OCI-LY1 (cell line): ENCODE results near the gene ATXN1.

Experiments used
- H2AFZ ChIP-seq: fragments of 200-600 bp; sonication (generic), shearing (Covaris generic); 2 replicates; pipeline ENCODE4 v1.6.0; 2014; ENCODE audit warnings: antibody characterized with exemption, mild to moderate bottlenecking, low read length
- H3F3A ChIP-seq: fragments of 200-600 bp; sonication (generic), shearing (Covaris generic); 2 replicates; pipeline ENCODE4 v1.6.0; 2014; ENCODE audit warnings: mild to moderate bottlenecking, antibody characterized with exemption, low read length, moderate library complexity; ENCODE audit not compliant: insufficient read depth
- H3K27ac ChIP-seq: fragments of 200-600 bp; sonication (generic); 2 replicates; pipeline ENCODE4 v1.5.1; 2014; ENCODE audit warnings: low read length, mixed run types, mild to moderate bottlenecking, low read depth; ENCODE audit not compliant: poor library complexity, severe bottlenecking
- H3K27me3 ChIP-seq: fragments of 200-600 bp; sonication (generic); 2 replicates; pipeline ENCODE4 v1.6.0; 2014; ENCODE audit warnings: antibody characterized with exemption, mild to moderate bottlenecking, low read length, moderate library complexity; ENCODE audit not compliant: insufficient read depth
- H3K36me3 ChIP-seq: fragments of 200-600 bp; sonication (generic); 2 replicates; pipeline ENCODE4 v1.6.1; 2014; ENCODE audit warnings: mild to moderate bottlenecking, antibody characterized with exemption, low read length, moderate library complexity, mixed read lengths; ENCODE audit not compliant: insufficient read depth
- H3K4me1 ChIP-seq: fragments of 200-600 bp; sonication (generic); 2 replicates; pipeline ENCODE4 v1.5.1; 2014; ENCODE audit warnings: mild to moderate bottlenecking, low read length, moderate library complexity; ENCODE audit not compliant: insufficient read depth, severe bottlenecking
- H3K4me2 ChIP-seq: fragments of 200-600 bp; sonication (generic), shearing (Covaris generic); 2 replicates; pipeline ENCODE4 v1.6.1; 2014; ENCODE audit warnings: low read length
- H3K4me3 ChIP-seq: fragments of 200-600 bp; sonication (generic); 2 replicates; pipeline ENCODE4 v1.5.1; 2014; ENCODE audit warnings: low read length, low read depth, mild to moderate bottlenecking, mixed read lengths; ENCODE audit not compliant: poor library complexity, severe bottlenecking
- H3K79me2 ChIP-seq: fragments of 200-600 bp; shearing (Covaris generic); 2 replicates; pipeline ENCODE4 v1.6.1; 2016; ENCODE audit warnings: mixed run types, low read length, mixed read lengths; ENCODE audit not compliant: insufficient read depth
- H3K9ac ChIP-seq: fragments of 200-600 bp; sonication (generic), shearing (Covaris generic); 2 replicates; pipeline ENCODE4 v1.6.1; 2014; ENCODE audit warnings: mild to moderate bottlenecking, low read length, mixed read lengths
- H3K9me2 ChIP-seq: fragments of 200-600 bp; sonication (generic), shearing (Covaris generic); 2 replicates; pipeline ENCODE4 v1.6.1; 2014; ENCODE audit warnings: low read depth, mild to moderate bottlenecking, low read length, mixed read lengths
- H3K9me3 ChIP-seq: fragments of 200-600 bp; shearing (Covaris generic); 2 replicates; pipeline ENCODE4 v1.6.1; 2014; ENCODE audit warnings: low read length, mixed read lengths
- H4K20me1 ChIP-seq: fragments of 200-600 bp; sonication (generic), shearing (Covaris generic); 2 replicates; pipeline ENCODE4 v1.6.0; 2016; ENCODE audit warnings: mild to moderate bottlenecking, low read length; ENCODE audit not compliant: insufficient read depth
- CTCF ChIP-seq: fragments of 200-600 bp; sonication (generic), shearing (Covaris generic); IDR thresholded peaks from 2 replicates; pipeline ENCODE4 v1.5.1; 2017; ENCODE audit warnings: mild to moderate bottlenecking, antibody characterized with exemption, low read length, moderate library complexity, mixed read lengths
- EZH2 ChIP-seq: fragments of 200-600 bp; sonication (generic), shearing (Covaris generic); IDR thresholded peaks from 2 replicates; pipeline ENCODE4 v1.8.0; 2017; ENCODE audit warnings: borderline replicate concordance, mixed run types, mild to moderate bottlenecking, antibody characterized with exemption, low read length, moderate library complexity, mixed read lengths

Gene ATXN1

GRCh38 chr6:16769131-16769985, 8.1 kb upstream of the ATXN1 start:
- Histone ChIP-seq H3K4me3 (no peak overlapping the region), H3K4me1 (no peaks in the 10 kb centered on the region)

GRCh38 chr6:16768477-16768830, 7.2 kb upstream of the ATXN1 start:
- Histone ChIP-seq H3K27ac (no peak overlapping the region), H3K9ac (no peak overlapping the region), H3F3A (no peaks in the 10 kb centered on the region), H3K4me1 (no peaks in the 10 kb centered on the region), H3K4me3 (no peak overlapping the region), H2AFZ (no peak overlapping the region), H3K36me3 (no peaks in the 10 kb centered on the region), H3K27me3 (no peaks in the 10 kb centered on the region), H3K79me2 (no peaks in the 10 kb centered on the region), H3K9me3 (no peaks in the 10 kb centered on the region), H4K20me1 (no peaks in the 10 kb centered on the region), H3K9me2 (no peaks in the 10 kb centered on the region), H3K4me2 (no peak overlapping the region)
- TF ChIP-seq EZH2 (no peak), CTCF (no peak)

More at GRCh38 chr6:16769131-16769985, 8.1 kb upstream of the ATXN1 start:
- no peak overlapping the region for H3K27ac ChIP-seq
- no peaks in the 10 kb centered on the region for H3F3A ChIP-seq
- no peak overlapping the region for H3K9ac ChIP-seq
- TF ChIP-seq EZH2 (no peak), CTCF (no peak)
- H3K9me3 ChIP-seq = no peaks in the 10 kb centered on the region
- H3K4me2 ChIP-seq = no peak overlapping the region
- H2AFZ ChIP-seq = no peak overlapping the region
- no peaks in the 10 kb centered on the region for H4K20me1 ChIP-seq
- no peaks in the 10 kb centered on the region for H3K79me2 ChIP-seq
- H3K27me3 ChIP-seq = no peaks in the 10 kb centered on the region
- no peaks in the 10 kb centered on the region for H3K36me3 ChIP-seq
- no peaks in the 10 kb centered on the region for H3K9me2 ChIP-seq

- H3K9ac ChIP-seq = no peak overlapping the region
- H3K9me3 ChIP-seq = no peaks in the 10 kb centered on the region
- H3K4me2 ChIP-seq = no peak overlapping the region
- H3K4me1 ChIP-seq = peaks cover under 1% of the 10 kb centered on the region
- H3K36me3 ChIP-seq = no peaks in the 10 kb centered on the region
- no peak overlapping the region for H2AFZ ChIP-seq
- H3K79me2 ChIP-seq = no peaks in the 10 kb centered on the region
- no peaks in the 10 kb centered on the region for H4K20me1 ChIP-seq
- no peaks in the 10 kb centered on the region for H3K27me3 ChIP-seq
- H3K9me2 ChIP-seq = no peaks in the 10 kb centered on the region
- no peak overlapping the region for H3K27ac ChIP-seq
- no peak for TF ChIP-seq CTCF
- TF ChIP-seq EZH2 = no peak
- no peak overlapping the region for H3K4me3 ChIP-seq
- no peaks in the 10 kb centered on the region for H3F3A ChIP-seq
Observed at GRCh38 chr6:16767765-16768476, 6.7 kb upstream of the ATXN1 start.
